A673 (cell line): ENCODE measurements around the gene SRGAP2C. TPM values are rescaled to one million over a fixed set of nuclear protein-coding genes. Genes with fewer than 3 reads are reported as not detected.
A peak's percentile ranks its signal among the peaks of the same experiment; 100 is the strongest.
"Not testable (repeated sequence)": the region's sequence is repeated elsewhere in the genome, so short reads cannot be mapped to it uniquely, and the experiment has no call there.

ENCODE experiments used
- BruUV-seq: library from RNA; stranded (reverse); fragments of 400-500 nt; replicated peaks from 2 replicates; lab custom pipeline; 2021; lab: Mats Ljungman, UMichigan
- CTCF ChIA-PET: fragments of 300-600 bp; sonication (Branson Sonifier 250); formaldehyde crosslinking; loops from one replicate; lab custom pipeline; 2022; ENCODE audit warnings: antibody characterized with exemption; lab: Charles Lee
- POLR2A ChIA-PET: fragments of 300-600 bp; sonication (Branson Sonifier 250); formaldehyde crosslinking; loops from one replicate; lab custom pipeline; 2022; ENCODE audit warnings: antibody characterized with exemption; ENCODE audit not compliant: low non-redundant PET; lab: Charles Lee
- DNase-seq: peaks from one replicate; pipeline ENCODE4 v3.0.0-alpha.2; 2015; ENCODE audit warnings: low spot score
- H3K27ac ChIP-seq: fragments of 200-600 bp; sonication (generic); 2 replicates; pipeline ENCODE4 v1.5.1; 2016; ENCODE audit warnings: mixed run types, low read depth, mild to moderate bottlenecking, mixed read lengths, antibody characterized with exemption, low read length; ENCODE audit not compliant: poor library complexity, severe bottlenecking
- H3K27me3 ChIP-seq: fragments of 200-600 bp; sonication (generic); replicated peaks from 2 replicates; pipeline ENCODE4 v1.6.1; 2017; ENCODE audit warnings: mixed run types, low read depth, mild to moderate bottlenecking, mixed read lengths, antibody characterized with exemption, low read length; ENCODE audit not compliant: insufficient read depth, poor library complexity
- H3K36me3 ChIP-seq: fragments of 200-600 bp; sonication (generic); 2 replicates; pipeline ENCODE4 v1.6.1; 2016; ENCODE audit warnings: mixed run types, mild to moderate bottlenecking, mixed read lengths, antibody characterized with exemption, low read length; ENCODE audit not compliant: insufficient read depth, poor library complexity, severe bottlenecking
- H3K4me1 ChIP-seq: fragments of 200-600 bp; sonication (generic); 2 replicates; pipeline ENCODE4 v1.6.1; 2017; ENCODE audit warnings: mixed run types, mild to moderate bottlenecking, mixed read lengths, antibody characterized with exemption, low read length; ENCODE audit not compliant: insufficient read depth, poor library complexity, severe bottlenecking
- H3K4me3 ChIP-seq: fragments of 200-600 bp; sonication (generic); 2 replicates; pipeline ENCODE4 v1.5.1; 2016; ENCODE audit warnings: low read depth, mixed run types, mild to moderate bottlenecking, mixed read lengths, low read length; ENCODE audit not compliant: poor library complexity, severe bottlenecking
- H3K9me3 ChIP-seq: fragments of 200-600 bp; sonication (generic); 2 replicates; pipeline ENCODE4 v1.6.1; 2016; ENCODE audit warnings: mixed run types, low read depth, mild to moderate bottlenecking, mixed read lengths, antibody characterized with exemption, low read length; ENCODE audit not compliant: poor library complexity, severe bottlenecking
- intact Hi-C: fragments of 100-400 bp; cut with micrococcal nuclease; formaldehyde crosslinking; loops from one replicate; pipeline ENCODE4 v1.10.0; 2022; ENCODE audit not compliant: unreplicated experiment
- total RNA-seq: library from RNA; stranded (reverse); gene quantifications from 2 replicates; pipeline ENCODE4 v1.2.3, GENCODE V29; 2021
- TF ChIP-seq, protein P1 (sequence below): fragments of 300-800, 200-600 bp; sonication (generic); conservative IDR thresholded peaks from 2 replicates; pipeline ENCODE4 v1.5.1; 2017; ENCODE audit warnings: low read depth, mild to moderate bottlenecking, antibody characterized with exemption, low read length, moderate library complexity, mixed read lengths

The SRGAP2C gene
- total RNA-seq, 1 experiment from 2014 or later, result 47.8 TPM

DNA sequence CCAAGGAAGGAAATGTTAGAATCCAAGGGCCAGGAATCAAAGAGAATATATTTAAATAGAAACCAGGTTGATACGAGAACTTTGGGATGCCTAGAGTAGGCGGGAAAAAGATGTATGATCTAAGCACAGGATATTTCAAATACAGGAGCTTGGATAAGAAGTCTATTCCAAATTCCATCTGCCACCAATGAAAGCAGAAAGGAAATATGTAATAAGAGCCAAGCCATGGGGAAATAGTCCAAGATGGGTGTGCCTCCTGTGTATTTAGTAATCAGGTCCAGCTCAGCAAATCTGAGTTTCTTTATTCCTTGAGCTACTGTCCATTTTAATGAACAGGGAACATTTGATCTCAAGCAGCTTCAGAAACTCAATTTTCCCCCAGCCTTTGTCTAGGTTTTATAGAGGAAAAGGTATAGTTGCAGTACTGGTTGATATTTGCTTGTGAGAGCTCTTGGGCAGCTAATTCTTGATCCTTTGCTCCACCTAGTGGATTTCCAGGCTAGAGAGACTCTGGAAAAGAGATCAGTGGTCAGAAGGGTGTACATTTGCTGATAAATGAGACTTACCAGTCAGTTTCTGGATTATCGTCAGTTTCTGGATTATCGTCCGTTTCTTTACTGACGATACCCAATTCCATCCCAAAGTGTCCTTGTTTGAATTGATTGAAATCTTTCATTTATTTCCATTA is 29.0 kb upstream of the SRGAP2C start:
- POLR2A ChIA-PET, intact Hi-C loops, H3K36me3 ChIP-seq, BruUV-seq, CTCF ChIA-PET, H3K27ac ChIP-seq, H3K9me3 ChIP-seq, H3K27me3 ChIP-seq, H3K4me3 ChIP-seq, H3K4me1 ChIP-seq: not testable (repeated sequence)
- TF ChIP-seq, protein P1, sequence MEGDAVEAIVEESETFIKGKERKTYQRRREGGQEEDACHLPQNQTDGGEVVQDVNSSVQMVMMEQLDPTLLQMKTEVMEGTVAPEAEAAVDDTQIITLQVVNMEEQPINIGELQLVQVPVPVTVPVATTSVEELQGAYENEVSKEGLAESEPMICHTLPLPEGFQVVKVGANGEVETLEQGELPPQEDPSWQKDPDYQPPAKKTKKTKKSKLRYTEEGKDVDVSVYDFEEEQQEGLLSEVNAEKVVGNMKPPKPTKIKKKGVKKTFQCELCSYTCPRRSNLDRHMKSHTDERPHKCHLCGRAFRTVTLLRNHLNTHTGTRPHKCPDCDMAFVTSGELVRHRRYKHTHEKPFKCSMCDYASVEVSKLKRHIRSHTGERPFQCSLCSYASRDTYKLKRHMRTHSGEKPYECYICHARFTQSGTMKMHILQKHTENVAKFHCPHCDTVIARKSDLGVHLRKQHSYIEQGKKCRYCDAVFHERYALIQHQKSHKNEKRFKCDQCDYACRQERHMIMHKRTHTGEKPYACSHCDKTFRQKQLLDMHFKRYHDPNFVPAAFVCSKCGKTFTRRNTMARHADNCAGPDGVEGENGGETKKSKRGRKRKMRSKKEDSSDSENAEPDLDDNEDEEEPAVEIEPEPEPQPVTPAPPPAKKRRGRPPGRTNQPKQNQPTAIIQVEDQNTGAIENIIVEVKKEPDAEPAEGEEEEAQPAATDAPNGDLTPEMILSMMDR, result peak; percentile 22; the same call in 1 of the 2 replicates
- peak; percentile 3 for DNase-seq

DNA sequence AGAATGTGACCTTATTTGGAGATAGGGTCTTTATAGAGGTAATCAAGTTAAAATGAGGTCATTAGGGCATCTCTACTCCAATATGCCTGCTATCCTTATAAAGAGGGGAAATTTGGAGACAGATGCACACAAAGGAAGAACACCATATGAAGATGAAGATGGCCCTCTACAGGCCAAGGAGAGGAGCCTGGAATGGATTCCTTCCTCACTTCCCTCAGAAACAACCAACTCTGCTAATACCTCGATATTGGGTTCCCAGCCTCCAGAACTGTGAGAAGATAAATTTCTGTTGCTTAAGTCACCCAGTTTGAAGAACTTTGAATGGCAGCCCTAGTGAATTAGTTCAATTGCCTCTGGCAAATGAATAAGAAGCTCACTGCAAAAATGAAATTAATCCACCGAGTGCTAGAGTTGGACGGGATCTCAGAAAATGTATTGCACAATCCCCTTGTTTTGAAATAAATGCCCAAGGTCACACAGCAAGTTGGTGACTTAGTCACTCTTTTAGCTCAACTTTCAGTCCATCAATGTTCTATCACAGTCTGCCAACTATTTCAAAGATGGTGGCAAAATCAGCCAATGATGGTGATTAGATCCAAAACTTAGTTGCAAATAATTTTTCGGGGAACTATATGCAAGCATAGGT is 27.7 kb upstream of the SRGAP2C start:
- intact Hi-C loops, H3K36me3 ChIP-seq, H3K4me3 ChIP-seq, CTCF ChIA-PET, POLR2A ChIA-PET, H3K4me1 ChIP-seq, BruUV-seq, H3K27ac ChIP-seq, H3K27me3 ChIP-seq, H3K9me3 ChIP-seq, DNase-seq: not testable (repeated sequence)

- DNase-seq, H3K36me3 ChIP-seq, H3K4me1 ChIP-seq, H3K27me3 ChIP-seq, POLR2A ChIA-PET, H3K27ac ChIP-seq, CTCF ChIA-PET, H3K9me3 ChIP-seq, BruUV-seq, intact Hi-C loops, H3K4me3 ChIP-seq: not testable (repeated sequence)
These were observed 27.2 kb upstream of the SRGAP2C start for GRCh38 chr1:121157609-121158008.

DNA sequence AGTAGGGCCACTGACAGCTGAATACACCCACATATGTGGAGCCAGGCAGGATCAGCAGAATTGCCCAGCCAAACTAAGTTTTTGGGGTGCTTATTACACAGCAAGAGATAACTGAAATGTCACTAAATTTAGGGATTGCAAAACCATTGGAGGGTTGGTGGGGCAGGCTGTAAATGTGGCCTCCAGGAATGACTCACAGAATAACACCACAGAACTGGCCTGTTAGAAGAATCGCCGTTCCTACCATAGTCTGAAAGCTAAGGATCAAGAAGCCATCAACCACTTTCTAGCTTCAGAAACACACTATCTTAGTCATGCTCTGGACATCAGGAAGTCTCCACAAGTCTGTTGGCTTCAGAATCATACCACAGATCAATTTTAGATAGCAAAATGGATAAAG is 24.7 kb upstream of the SRGAP2C start:
- DNase-seq, POLR2A ChIA-PET, H3K27me3 ChIP-seq, H3K4me1 ChIP-seq, H3K9me3 ChIP-seq, intact Hi-C loops, BruUV-seq, H3K36me3 ChIP-seq, H3K27ac ChIP-seq, CTCF ChIA-PET, H3K4me3 ChIP-seq: not testable (repeated sequence)

GRCh38 chr1:121161199-121161901 is 23.4 kb upstream of the SRGAP2C start:
- DNase-seq, H3K27me3 ChIP-seq, H3K9me3 ChIP-seq, H3K4me1 ChIP-seq, H3K36me3 ChIP-seq, CTCF ChIA-PET, POLR2A ChIA-PET, H3K4me3 ChIP-seq, H3K27ac ChIP-seq, intact Hi-C loops, BruUV-seq: not testable (repeated sequence)

GRCh38 chr1:121163850-121164757 is 20.7 kb upstream of the SRGAP2C start:
- H3K4me3 ChIP-seq, BruUV-seq, H3K27me3 ChIP-seq, DNase-seq, intact Hi-C loops, CTCF ChIA-PET, H3K27ac ChIP-seq, H3K36me3 ChIP-seq, H3K9me3 ChIP-seq, POLR2A ChIA-PET, H3K4me1 ChIP-seq: not testable (repeated sequence)
